ENCODE measurements around the gene CPEB3. TPM values are rescaled to one million over a fixed set of nuclear protein-coding genes. Genes with fewer than 3 reads are reported as not detected.

Gene CPEB3
- total and polyA plus RNA-seq, 2 donors (not counting 1 experiment from before 2014, with no cell fraction given) = 0.37 to 0.66 TPM

DNA sequence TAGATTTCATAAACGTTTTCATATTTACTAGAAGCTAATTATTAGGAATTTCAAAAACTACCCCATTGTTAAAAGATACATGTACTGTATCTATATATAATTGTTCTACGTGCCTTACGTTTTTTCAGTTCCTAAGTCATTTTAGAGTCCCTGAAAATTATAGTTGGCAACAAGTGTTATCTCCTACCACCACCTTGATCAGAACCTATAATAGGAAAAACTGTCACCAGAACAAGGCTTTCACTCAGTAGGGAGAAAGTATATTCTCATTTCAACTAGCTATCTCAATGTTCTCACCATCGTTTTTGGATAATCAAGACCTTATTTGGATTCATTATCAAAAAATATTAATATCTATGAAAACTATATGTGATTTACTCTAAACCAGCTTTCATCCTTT lies 107.7 kb downstream of the CPEB3 start:
- no peak overlapping the region for H3K9ac ChIP-seq (ENCODE audit: insufficient read depth, low read length)
- no peak overlapping the region for H3K4me2 ChIP-seq (ENCODE audit: extremely low read depth, insufficient read depth, low read length)
- TF ChIP-seq, protein P1, sequence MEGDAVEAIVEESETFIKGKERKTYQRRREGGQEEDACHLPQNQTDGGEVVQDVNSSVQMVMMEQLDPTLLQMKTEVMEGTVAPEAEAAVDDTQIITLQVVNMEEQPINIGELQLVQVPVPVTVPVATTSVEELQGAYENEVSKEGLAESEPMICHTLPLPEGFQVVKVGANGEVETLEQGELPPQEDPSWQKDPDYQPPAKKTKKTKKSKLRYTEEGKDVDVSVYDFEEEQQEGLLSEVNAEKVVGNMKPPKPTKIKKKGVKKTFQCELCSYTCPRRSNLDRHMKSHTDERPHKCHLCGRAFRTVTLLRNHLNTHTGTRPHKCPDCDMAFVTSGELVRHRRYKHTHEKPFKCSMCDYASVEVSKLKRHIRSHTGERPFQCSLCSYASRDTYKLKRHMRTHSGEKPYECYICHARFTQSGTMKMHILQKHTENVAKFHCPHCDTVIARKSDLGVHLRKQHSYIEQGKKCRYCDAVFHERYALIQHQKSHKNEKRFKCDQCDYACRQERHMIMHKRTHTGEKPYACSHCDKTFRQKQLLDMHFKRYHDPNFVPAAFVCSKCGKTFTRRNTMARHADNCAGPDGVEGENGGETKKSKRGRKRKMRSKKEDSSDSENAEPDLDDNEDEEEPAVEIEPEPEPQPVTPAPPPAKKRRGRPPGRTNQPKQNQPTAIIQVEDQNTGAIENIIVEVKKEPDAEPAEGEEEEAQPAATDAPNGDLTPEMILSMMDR (conservative IDR thresholded peaks at IDR 0.05 in 1 of 2, IDR thresholded peaks at IDR 0.05 in 1 of 2; ENCODE audit: low read depth in 1 of 2, low read length in 2 of 2) = no peak
- no peak for TF ChIP-seq EZH2 (IDR thresholded peaks at IDR 0.05; ENCODE audit: low read length, missing control alignments)
- H3K4me3 ChIP-seq (replicated peaks in 1 of 4; ENCODE audit: control extremely low read depth in 1 of 4, insufficient read depth in 1 of 4, low read depth in 3 of 4, low read length in 4 of 4) = no peak overlapping the region
- no peak for DNase-seq (ENCODE audit: low read depth in 2 of 2)
- no peaks in the 10 kb centered on the region for H4K20me1 ChIP-seq (ENCODE audit: control insufficient read depth, extremely low read depth, insufficient read depth, low read length)
- no peaks in the 10 kb centered on the region for H3K36me3 ChIP-seq (ENCODE audit: control insufficient read depth, insufficient read depth, low read length)
- no peaks in the 10 kb centered on the region for H3K27me3 ChIP-seq (ENCODE audit: control insufficient read depth, insufficient read depth, low read length)
- no peak overlapping the region for H3K27ac ChIP-seq (ENCODE audit: insufficient read depth, low read length)
- no peak overlapping the region for H2AFZ ChIP-seq (ENCODE audit: low read length)
- H3K9me3 ChIP-seq (ENCODE audit: control insufficient read depth, insufficient read depth, low read depth, low read length) = no peaks in the 10 kb centered on the region
- H3K79me2 ChIP-seq (ENCODE audit: control insufficient read depth, insufficient read depth, low read length) = no peaks in the 10 kb centered on the region
- no peaks in the 10 kb centered on the region for H3K4me1 ChIP-seq (ENCODE audit: control insufficient read depth, extremely low read depth, insufficient read depth, low read length)

DNA sequence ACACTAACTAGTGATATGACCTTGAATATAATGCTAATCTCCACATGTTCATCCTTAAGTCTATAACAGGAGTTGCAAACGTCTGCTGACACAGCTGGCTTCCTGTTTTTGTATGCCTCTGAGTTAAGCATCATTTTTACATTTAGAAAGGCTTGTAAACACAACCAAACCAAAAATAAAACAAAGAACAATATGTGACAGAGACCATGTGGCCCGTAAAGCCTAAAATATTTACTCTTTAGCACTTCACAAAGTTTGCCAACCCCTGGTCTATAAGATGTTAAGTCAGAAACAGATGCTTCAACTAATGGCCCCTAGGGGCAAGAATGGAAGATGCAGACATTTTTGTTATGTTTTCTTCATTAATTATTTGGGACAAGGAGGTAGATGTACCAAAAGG lies 109.3 kb downstream of the CPEB3 start:
- Histone ChIP-seq H3K27me3 (ENCODE audit: control insufficient read depth, insufficient read depth, low read length) (no peaks in the 10 kb centered on the region), H3K4me2 (ENCODE audit: extremely low read depth, insufficient read depth, low read length) (no peak overlapping the region), H4K20me1 (ENCODE audit: control insufficient read depth, extremely low read depth, insufficient read depth, low read length) (no peaks in the 10 kb centered on the region), H3K79me2 (ENCODE audit: control insufficient read depth, insufficient read depth, low read length) (no peaks in the 10 kb centered on the region), H2AFZ (ENCODE audit: low read length) (no peak overlapping the region), H3K4me1 (ENCODE audit: control insufficient read depth, extremely low read depth, insufficient read depth, low read length) (no peaks in the 10 kb centered on the region), H3K36me3 (ENCODE audit: control insufficient read depth, insufficient read depth, low read length) (no peaks in the 10 kb centered on the region), H3K27ac (ENCODE audit: insufficient read depth, low read length) (no peak overlapping the region), H3K9ac (ENCODE audit: insufficient read depth, low read length) (no peak overlapping the region), H3K9me3 (ENCODE audit: control insufficient read depth, insufficient read depth, low read depth, low read length) (no peaks in the 10 kb centered on the region), H3K4me3 (replicated peaks in 1 of 4; ENCODE audit: control extremely low read depth in 1 of 4, insufficient read depth in 1 of 4, low read depth in 3 of 4, low read length in 4 of 4) (no peak overlapping the region)
- peak in 1 of 2 donors; percentile 6 for DNase-seq (ENCODE audit: low read depth in 2 of 2)
- TF ChIP-seq EZH2 (IDR thresholded peaks at IDR 0.05; ENCODE audit: low read length, missing control alignments) = no peak
- TF ChIP-seq, protein P1 (conservative IDR thresholded peaks at IDR 0.05 in 1 of 2, IDR thresholded peaks at IDR 0.05 in 1 of 2; ENCODE audit: low read depth in 1 of 2, low read length in 2 of 2) = peak; percentile 31 to 37

DNA sequence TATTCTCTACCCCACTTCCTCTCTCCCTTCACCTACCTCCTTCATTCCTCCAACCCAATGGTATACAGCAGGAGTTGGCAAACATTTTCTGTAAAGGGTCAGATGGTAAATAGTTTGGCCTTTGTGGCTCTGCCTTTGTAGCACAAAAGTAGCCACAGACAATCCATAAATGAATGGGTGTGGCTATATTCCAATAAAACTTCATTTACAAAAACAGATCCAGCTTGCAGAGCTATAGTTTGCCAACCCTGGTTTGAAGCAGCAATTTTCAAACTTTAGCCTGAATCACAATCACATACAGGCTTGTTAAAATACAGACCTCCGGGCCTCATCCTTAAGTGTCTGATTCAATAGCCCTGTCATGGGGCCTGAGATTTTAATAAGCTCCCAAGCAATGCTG lies 110.5 kb downstream of the CPEB3 start:
- no peaks in the 10 kb centered on the region for H3K27me3 ChIP-seq (ENCODE audit: control insufficient read depth, insufficient read depth, low read length)
- H3K79me2 ChIP-seq (ENCODE audit: control insufficient read depth, insufficient read depth, low read length) = no peaks in the 10 kb centered on the region
- no peak overlapping the region for H3K4me3 ChIP-seq (replicated peaks in 1 of 4; ENCODE audit: control extremely low read depth in 1 of 4, insufficient read depth in 1 of 4, low read depth in 3 of 4, low read length in 4 of 4)
- no peak overlapping the region for H3K9ac ChIP-seq (ENCODE audit: insufficient read depth, low read length)
- no peaks in the 10 kb centered on the region for H3K4me1 ChIP-seq (ENCODE audit: control insufficient read depth, extremely low read depth, insufficient read depth, low read length)
- H3K36me3 ChIP-seq (ENCODE audit: control insufficient read depth, insufficient read depth, low read length) = no peaks in the 10 kb centered on the region
- H3K27ac ChIP-seq (ENCODE audit: insufficient read depth, low read length) = no peak overlapping the region
- H4K20me1 ChIP-seq (ENCODE audit: control insufficient read depth, extremely low read depth, insufficient read depth, low read length) = no peaks in the 10 kb centered on the region
- H2AFZ ChIP-seq (ENCODE audit: low read length) = no peak overlapping the region
- DNase-seq (ENCODE audit: low read depth in 2 of 2) = no peak
- H3K9me3 ChIP-seq (ENCODE audit: control insufficient read depth, insufficient read depth, low read depth, low read length) = no peaks in the 10 kb centered on the region
- H3K4me2 ChIP-seq (ENCODE audit: extremely low read depth, insufficient read depth, low read length) = no peak overlapping the region
- no peak for TF ChIP-seq EZH2 (IDR thresholded peaks at IDR 0.05; ENCODE audit: low read length, missing control alignments)
- TF ChIP-seq, protein P1 (conservative IDR thresholded peaks at IDR 0.05 in 1 of 2, IDR thresholded peaks at IDR 0.05 in 1 of 2; ENCODE audit: low read depth in 1 of 2, low read length in 2 of 2) = no peak
